Measurements from ENCODE around the gene PLA1A.

GRCh38 chr3:119647171-119647570 is 49.5 kb downstream of the PLA1A start:
- TF ChIP-seq POLR2A (IDR thresholded peaks at IDR 0.05) = no peak
- no peak for TF ChIP-seq CTCF (IDR thresholded peaks at IDR 0.05)
